Left ventricle myocardium inferior (tissue), 1 donor: ENCODE data around the gene TSR3. TPM values are rescaled to one million over a fixed set of nuclear protein-coding genes. Genes with fewer than 3 reads are reported as not detected.

Experiments used
- DNase-seq: peaks from one replicate; pipeline ENCODE4 v3.0.0-alpha.2; 2020
- H3K27ac ChIP-seq: fragments of 200-600 bp; replicated peaks from 2 replicates; pipeline ENCODE4 v1.8.0; 2021
- H3K27me3 ChIP-seq: fragments of 200-600 bp; 2 replicates; pipeline ENCODE4 v1.8.0; 2021; ENCODE audit warnings: low read depth
- H3K36me3 ChIP-seq: fragments of 200-600 bp; 2 replicates; pipeline ENCODE4 v1.8.0; 2021
- H3K4me1 ChIP-seq: fragments of 200-600 bp; 2 replicates; pipeline ENCODE4 v1.8.0; 2021
- H3K4me3 ChIP-seq: fragments of 200-600 bp; 2 replicates; pipeline ENCODE4 v1.8.0; 2021; ENCODE audit warnings: mild to moderate bottlenecking, moderate library complexity
- H3K9me3 ChIP-seq: fragments of 200-600 bp; replicated peaks from 2 replicates; pipeline ENCODE4 v1.8.0; 2021
- intact Hi-C: fragments of 100-400 bp; cut with micrococcal nuclease; formaldehyde crosslinking; loops from one replicate; pipeline ENCODE4 v1.11.0; 2022
- total RNA-seq: library from RNA; stranded (reverse); fragmentation: NEBNext Ultra II Directional; extraction: Animal tissue kit (Norgen Biotek cat#: 25700); gene quantifications from one replicate; pipeline ENCODE4 v1.2.1, GENCODE V29; 2021
- TF ChIP-seq, protein P1 (sequence below): fragments of 200-600 bp; IDR thresholded peaks from 2 replicates; pipeline ENCODE4 v1.8.0; 2021; ENCODE audit warnings: antibody characterized with exemption, mild to moderate bottlenecking, borderline replicate concordance
- donor health status: DM: no; HTN: yes; CAD: no; lungs with severe emphysema.

The TSR3 gene
- total RNA-seq, 1 donor from 2014 or later: 54.9 TPM

DNA sequence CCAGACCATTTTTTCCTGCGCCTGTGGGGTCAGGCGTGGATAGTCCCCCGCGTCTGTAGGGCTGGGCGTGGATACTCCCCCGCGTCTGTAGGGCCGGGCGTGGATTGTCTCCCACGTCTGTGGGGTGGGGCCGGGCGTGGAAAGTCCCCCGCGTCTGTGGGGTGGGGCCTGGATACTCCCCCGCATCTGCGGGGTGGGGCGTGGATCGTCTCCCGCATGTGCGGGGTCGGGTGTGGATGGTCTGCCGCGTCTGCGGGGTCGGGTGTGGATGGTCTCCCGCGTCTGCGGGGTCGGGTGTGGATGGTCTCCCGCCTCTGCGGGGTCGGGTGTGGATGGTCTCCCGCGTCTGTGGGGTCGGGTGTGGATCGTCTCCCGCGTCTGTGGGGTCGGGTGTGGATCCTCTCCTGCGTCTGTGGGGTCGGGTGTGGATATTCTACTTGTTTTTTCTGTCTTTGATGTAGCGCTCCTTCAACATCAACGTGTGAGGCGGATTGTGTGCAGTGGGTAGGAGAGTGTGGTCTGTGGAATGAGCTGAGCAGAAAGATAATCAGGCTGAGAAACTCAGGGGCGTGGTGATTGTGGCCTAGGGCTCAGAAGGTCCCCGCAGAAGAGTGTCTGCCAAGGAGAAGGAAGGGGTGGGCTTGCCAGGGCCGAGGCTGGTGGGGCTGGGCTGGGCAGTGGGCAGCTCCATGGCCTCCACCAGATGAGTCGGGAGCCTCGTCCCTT lies 3.3 kb upstream of the TSR3 start:
- no peak overlapping the region for H3K4me3 ChIP-seq
- no peak for DNase-seq
- no peak overlapping the region for H3K27ac ChIP-seq
- H3K36me3 ChIP-seq: peaks cover 21% of the 10 kb centered on the region
- TF ChIP-seq, protein P1, sequence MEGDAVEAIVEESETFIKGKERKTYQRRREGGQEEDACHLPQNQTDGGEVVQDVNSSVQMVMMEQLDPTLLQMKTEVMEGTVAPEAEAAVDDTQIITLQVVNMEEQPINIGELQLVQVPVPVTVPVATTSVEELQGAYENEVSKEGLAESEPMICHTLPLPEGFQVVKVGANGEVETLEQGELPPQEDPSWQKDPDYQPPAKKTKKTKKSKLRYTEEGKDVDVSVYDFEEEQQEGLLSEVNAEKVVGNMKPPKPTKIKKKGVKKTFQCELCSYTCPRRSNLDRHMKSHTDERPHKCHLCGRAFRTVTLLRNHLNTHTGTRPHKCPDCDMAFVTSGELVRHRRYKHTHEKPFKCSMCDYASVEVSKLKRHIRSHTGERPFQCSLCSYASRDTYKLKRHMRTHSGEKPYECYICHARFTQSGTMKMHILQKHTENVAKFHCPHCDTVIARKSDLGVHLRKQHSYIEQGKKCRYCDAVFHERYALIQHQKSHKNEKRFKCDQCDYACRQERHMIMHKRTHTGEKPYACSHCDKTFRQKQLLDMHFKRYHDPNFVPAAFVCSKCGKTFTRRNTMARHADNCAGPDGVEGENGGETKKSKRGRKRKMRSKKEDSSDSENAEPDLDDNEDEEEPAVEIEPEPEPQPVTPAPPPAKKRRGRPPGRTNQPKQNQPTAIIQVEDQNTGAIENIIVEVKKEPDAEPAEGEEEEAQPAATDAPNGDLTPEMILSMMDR: no peak
- H3K9me3 ChIP-seq: no peaks in the 10 kb centered on the region
- H3K27me3 ChIP-seq: no peaks in the 10 kb centered on the region
- H3K4me1 ChIP-seq: peaks cover 47% of the 10 kb centered on the region
- intact Hi-C loops: no loop called here

DNA sequence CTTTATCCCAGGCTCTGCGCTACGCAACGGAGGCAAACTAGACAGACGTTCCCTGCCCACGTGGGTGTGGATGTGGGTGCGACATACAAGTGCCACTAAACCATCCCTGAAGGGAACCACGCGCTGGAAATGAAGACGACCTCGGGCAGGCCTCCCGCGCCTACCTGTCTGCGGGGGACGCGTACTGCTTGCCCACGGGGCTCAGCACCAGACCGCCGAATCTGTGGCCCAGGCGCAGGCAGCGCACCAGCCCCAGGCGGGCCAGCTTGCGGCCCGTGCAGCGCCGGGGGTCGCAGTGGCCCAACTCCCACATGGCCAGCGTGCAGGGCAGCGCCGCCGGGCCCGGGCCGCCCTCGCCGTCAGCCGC lies 480 bp downstream of the TSR3 start:
- no peaks in the 10 kb centered on the region for H3K27me3 ChIP-seq
- H3K27ac ChIP-seq: peak overlapping the region; percentile 84
- DNase-seq: no peak
- H3K36me3 ChIP-seq: peaks cover 27% of the 10 kb centered on the region
- peak overlapping the region; percentile 99 for H3K4me3 ChIP-seq
- no peaks in the 10 kb centered on the region for H3K9me3 ChIP-seq
- peaks cover 47% of the 10 kb centered on the region for H3K4me1 ChIP-seq
- intact Hi-C loops: no loop called here
- TF ChIP-seq, protein P1: no peak

DNA sequence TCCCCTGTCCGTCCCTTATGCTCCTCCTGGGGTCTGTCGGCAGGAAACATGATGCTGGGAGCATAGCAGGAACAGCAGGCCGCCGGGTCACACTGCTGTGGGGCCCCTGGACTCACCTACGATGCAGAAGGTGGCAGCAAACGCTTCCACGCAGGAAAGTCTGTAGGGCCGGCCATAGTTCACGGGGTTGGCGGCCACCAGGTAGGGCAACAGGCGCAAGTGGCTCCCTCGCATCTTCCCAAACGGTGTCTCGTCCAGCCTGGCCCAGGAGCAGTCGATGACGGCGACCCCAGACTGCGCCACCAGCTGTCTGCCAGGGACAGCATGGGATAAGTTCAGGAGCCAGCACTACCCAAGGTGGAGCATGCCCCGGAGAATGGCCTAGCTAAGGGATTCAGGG lies 987 bp downstream of the TSR3 start:
- H3K4me3 ChIP-seq: peak overlapping the region; percentile 99
- peaks cover 46% of the 10 kb centered on the region for H3K4me1 ChIP-seq
- peaks cover 27% of the 10 kb centered on the region for H3K36me3 ChIP-seq
- intact Hi-C loops: no loop called here
- DNase-seq: no peak
- H3K27ac ChIP-seq: peak overlapping the region; percentile 84
- no peaks in the 10 kb centered on the region for H3K27me3 ChIP-seq
- TF ChIP-seq, protein P1: no peak
- no peaks in the 10 kb centered on the region for H3K9me3 ChIP-seq

DNA sequence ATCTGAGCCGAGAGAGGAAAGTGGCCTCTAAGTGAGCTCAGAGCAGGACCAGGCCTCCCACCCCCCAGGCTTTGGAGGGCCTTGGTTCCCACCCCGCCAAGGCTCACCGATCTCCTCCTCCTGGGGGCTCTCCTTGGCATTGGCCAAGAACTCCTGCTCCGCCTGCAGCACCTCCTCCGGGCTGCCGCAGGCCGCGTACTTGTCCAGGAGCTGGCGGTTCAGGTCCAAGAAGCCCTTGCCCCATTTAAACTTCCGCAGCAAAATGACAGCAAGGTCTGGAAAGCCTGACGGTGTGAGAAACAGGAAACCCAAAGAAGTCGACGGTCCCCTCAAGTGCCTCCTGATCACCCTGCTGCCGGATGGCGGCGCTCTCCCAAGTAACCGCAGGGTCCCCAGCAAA lies 1.7 kb downstream of the TSR3 start:
- TF ChIP-seq, protein P1: no peak
- Histone ChIP-seq H3K36me3 (peaks cover 27% of the 10 kb centered on the region), H3K27me3 (no peaks in the 10 kb centered on the region), H3K4me1 (peaks cover 39% of the 10 kb centered on the region), H3K4me3 (peak overlapping the region; percentile 99), H3K9me3 (no peaks in the 10 kb centered on the region), H3K27ac (no peak overlapping the region)
- no peak for DNase-seq
- intact Hi-C loops: no loop called here

DNA sequence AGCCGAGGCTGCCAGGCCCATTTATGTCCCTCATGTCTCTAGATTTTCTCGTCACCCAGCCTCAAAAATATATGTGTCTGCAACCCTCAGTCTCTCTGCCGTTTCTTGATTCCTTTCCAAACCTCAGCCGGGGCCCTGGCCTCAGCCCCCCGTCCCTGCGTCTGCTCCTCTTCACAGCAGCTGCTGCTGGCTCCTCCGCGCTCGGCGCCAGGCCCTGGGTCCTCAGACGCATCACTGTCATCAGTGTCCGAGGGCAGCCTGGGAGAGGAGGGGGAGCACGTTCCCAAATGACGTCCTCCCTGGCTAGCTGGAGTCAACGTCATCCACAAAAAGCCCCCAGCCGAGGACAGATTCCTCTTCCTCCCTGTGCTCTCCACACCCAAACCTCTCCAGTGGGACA lies 2.3 kb downstream of the TSR3 start:
- no peak overlapping the region for H3K27ac ChIP-seq
- H3K27me3 ChIP-seq: no peaks in the 10 kb centered on the region
- H3K9me3 ChIP-seq: no peaks in the 10 kb centered on the region
- peaks cover 39% of the 10 kb centered on the region for H3K4me1 ChIP-seq
- peaks cover 27% of the 10 kb centered on the region for H3K36me3 ChIP-seq
- DNase-seq: no peak
- TF ChIP-seq, protein P1: no peak
- H3K4me3 ChIP-seq: no peak overlapping the region
- intact Hi-C loops: no loop called here
